Putamen (tissue), 1 donor: ENCODE data around the gene GLRA2.
"Not testable (repeated sequence)": the region's sequence is repeated elsewhere in the genome, so short reads cannot be mapped to it uniquely, and the experiment has no call there.

Source experiments
- DNase-seq: peaks from one replicate; pipeline ENCODE4 v3.0.0-alpha.2; 2016; ENCODE audit warnings: low spot score

Gene GLRA2

DNA sequence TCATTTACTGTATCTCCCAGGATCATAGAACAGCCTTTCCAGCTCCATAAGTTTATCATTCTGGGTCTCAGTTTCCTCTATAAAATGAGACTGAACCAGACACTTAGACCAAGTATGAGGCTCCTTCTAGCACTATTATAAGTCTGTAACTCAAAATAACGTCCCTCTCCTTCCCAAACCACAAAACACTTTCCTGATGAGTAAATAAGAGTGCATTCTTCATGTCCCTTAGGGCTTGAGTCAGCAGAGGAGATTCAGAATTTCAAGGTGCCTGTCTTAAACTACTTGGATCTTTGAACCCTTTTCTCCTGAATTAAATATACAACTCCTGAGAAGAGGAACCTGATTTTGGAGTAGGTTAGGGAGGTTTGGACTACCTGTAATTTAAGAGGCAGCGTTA is 62.6 kb downstream of the GLRA2 start:
- no peak for DNase-seq

GRCh38 chrX:14594521-14594920 is 65.2 kb downstream of the GLRA2 start:
- DNase-seq = no peak

DNA sequence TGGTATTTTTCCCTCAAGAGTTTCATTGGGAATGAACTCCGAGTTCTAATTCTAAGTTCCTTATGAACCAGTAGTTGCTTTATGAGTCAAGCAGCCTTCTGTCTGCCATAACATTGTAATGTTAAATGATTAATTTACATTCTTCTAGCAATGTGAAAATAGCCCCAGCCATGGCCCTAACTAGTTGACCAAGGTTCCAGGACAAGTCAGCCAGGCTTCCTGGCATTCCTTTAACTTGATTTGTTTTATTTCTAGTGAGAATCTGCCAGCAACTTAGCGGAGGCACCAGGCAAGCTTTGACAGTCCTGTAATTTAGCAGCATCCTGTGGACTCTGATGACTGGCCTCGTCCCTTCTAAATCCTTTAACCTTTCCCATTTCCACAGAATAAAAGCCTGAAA is 69.0 kb downstream of the GLRA2 start:
- DNase-seq = no peak

GRCh38 chrX:14607446-14607985 is 78.2 kb downstream of the GLRA2 start:
- DNase-seq = no peak

GRCh38 chrX:14612450-14612849 is 83.1 kb downstream of the GLRA2 start:
- not testable (repeated sequence) for DNase-seq

DNA sequence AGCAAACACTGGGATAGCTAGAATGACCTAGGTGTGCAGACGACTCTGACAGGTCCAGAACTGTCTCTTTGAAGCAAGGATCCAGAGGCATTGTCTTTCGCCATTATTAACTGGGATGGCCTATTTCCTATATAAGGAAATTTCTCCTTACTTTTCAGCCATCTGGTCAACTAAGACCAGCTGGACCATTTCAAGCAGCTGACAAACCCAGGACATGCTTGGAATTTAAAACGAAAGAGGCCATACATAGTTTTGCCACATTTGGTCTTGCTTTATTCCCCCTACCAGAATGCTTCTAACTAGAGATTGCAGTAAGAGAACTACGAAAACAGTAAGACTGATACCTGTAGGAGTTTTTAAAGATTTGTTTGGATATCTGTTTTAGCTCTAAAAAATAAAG is 87.0 kb downstream of the GLRA2 start:
- DNase-seq = no peak

GRCh38 chrX:14616836-14617235 is 87.5 kb downstream of the GLRA2 start:
- no peak for DNase-seq

DNA sequence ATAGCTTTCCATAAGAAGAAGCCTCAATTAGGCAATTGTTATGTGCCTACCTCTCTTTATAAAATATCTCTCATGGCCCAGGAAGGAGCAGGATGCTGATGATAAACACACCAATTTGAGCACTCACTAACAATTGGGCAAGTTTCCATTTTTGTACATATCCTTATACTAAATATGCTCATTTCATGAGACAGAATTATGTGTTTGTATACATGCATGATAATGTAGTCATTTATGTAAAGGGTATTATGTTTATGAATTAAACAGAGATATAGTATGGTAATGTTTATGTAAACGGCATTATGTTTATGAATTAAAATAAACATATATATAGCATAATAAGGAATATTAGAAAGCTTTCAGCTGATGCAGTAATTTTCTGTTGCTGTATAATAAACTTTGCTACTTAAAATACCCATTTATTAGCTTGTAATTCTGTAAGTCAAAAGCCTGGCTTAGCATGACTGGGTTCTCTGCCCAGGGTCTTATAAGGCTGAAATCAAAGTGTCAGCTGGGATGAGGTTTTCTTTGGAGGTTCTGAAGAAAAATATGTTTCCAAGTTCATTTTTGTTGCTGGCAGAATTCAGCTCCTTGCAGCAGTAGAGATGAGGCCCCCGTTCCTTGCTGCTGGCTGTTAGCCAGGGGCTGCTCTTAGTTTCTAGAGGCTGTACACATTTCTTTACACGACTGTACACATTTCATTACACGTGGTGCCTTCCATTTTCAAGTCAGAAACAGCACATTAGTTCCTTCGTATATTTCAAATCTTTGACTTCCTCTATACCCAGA is 89.0 kb downstream of the GLRA2 start:
- DNase-seq = no peak

- DNase-seq = no peak
These were observed 101.4 kb downstream of the GLRA2 start for GRCh38 chrX:14630733-14631132.

DNA sequence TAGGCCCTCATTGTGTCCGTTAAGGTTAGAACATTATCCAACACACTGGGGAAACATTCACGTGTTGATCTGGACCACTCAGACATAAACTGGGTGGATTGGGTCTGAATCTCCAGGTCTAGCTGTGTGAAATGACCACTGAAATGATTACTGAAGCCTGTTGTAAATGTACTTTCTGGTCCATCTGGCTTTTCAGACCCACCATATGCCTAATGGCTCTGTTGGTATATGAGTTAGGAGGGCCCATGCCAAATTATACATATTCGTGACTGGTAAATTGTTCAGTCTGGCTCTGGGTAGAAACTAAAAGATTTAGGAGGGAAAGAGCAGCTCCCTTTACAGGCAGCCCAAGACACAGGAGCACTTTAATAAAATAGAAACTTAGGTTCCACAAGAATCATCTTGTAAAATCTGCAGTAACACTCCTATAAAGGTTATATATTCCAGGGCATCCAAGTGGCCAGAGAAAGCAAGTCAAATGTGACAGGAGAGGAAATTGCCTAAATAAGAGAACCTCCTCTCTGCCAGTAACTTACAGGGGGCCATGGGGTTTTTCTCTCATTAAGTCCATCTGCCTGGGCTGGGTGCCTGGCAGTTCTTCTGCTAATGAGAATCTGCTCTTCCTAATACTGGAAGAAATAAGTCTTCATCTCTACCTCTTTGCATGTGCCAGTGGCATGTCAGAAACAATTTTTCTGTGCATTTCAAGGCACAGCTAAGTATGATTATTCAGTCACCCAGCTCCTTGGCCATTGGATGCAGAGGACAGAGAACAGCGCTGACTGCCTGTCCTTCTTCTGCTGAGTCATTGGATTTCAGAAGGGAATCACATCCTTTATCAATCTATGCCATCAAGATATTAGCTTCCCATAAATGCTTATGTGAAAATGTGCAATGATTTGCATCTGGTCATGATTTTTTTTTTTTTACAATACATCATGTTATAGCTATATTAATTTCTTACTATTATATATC is 112.6 kb downstream of the GLRA2 start:
- DNase-seq = no peak

DNA sequence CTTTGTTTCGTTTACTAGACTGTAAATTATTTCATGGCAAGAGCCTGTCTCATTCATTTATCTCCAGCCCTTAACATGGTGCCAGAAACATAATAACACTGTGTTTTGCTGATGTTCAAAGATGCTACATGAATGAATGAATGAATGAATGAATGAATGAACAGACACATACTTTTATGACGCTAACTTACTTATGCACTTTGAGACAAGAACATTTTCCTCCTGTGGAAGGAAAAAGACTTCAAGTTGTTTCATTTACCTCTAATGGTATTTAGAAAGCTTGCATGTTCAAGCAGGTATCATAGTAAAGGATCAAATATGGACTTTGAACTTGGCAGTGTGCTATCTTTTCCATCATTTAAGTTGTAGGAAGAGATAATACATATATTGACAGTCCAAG is 131.6 kb downstream of the GLRA2 start:
- DNase-seq = no peak

DNA sequence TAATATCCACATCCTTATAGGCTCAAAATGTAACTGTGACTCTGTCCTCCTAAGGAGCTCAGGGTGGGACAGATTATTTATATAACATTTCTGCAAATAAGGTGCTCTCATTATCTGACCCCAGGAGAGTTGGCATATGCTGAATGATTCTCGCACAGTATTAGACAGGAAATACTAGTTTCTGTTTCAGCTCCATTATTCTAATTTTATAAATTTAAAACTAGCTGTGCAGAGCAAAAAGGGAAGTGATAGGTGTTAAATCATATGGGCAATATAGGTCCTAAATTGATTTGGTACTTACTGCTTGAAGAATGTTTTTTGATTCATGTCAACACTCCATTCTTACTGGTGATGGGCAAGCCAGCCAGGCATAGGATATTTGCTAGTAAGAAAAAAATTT is 141.5 kb downstream of the GLRA2 start:
- DNase-seq = no peak

DNA sequence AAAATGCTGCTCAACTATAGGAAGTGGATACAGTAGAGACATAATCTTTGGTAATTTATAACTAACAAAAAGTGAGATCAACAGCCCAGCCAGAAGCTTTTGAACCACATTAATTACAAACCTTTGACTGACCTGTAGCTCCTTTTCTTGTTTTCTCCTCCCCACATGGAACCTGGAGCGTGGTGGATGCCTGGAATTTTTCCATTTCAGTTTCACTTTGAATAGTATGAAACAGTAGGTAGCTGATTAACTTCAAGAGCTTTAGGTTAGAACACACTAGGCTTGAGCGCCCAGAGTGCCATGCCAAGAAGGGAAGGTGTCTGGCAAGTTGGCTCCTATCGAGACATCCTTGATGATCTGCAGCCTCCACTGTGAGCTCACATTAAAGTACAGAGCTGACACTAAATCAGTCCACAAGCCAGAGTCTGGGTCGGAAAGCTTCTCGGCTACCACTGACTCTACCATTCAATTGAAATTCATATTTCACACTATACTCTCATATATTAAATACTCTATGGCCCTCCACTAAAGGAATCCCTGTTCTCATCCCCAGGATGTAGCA is 143.4 kb downstream of the GLRA2 start:
- DNase-seq = no peak

DNA sequence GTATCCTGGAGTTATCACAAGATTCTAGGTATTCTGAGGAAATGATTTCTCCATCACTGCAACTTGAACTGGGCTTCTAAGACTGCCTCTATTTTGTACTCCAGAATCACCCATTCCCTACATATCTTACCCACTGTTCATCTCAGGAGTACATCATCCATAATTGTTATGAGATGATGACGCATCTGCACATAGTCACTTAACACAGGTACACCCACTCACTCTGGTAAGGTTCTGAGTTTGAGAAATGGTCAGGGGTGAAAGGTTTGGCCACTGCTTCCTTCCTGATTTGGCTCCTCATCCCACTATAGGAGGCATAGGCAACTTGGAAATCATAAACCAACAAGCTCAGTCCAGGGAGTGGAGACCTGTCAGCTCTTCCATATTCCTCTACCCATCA is 143.9 kb downstream of the GLRA2 start:
- DNase-seq = no peak

- no peak for DNase-seq
These were observed 144.4 kb downstream of the GLRA2 start for GRCh38 chrX:14673764-14674163.

- no peak for DNase-seq
These were observed 146.2 kb downstream of the GLRA2 start for GRCh38 chrX:14675500-14675899.

GRCh38 chrX:14676431-14676830 is 147.1 kb downstream of the GLRA2 start:
- no peak for DNase-seq

DNA sequence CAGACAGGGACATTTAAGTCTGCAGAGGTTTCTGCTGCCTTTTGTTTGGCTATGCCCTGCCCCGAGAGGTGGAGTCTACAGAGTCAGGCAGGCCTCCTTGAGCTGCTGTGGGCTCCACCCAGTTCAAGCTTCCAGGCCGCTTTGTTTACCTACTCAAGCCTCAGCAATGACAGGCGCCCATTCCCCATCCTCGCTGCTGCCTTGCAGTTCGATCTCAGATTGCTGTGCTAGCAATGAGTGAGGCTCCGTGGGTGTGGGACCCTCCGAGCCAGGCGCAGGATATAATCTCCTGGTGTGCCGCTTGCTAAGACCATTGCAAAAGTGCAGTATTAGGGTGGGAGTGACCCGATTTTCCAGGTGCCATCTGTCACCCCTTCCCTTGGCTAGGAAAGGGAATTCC is 159.0 kb downstream of the GLRA2 start:
- DNase-seq = not testable (repeated sequence)

DNA sequence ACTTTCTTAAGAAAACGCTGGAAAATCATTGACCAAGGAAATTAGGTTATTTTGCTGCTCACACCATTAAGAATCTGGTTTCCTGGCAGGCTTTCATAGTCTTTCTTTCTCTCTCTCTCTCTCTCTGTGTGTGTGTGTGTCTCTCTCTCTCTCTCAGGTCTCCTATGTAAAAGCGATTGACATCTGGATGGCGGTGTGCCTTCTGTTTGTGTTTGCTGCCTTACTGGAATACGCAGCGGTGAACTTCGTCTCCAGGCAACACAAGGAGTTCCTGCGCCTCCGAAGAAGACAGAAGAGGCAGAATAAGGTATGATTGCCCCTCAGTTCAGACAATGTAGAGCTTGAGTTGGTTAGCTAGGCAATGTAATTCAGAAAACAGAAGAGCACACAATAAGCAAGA is 161.2 kb downstream of the GLRA2 start:
- DNase-seq = no peak

- no peak for DNase-seq
These were observed 165.3 kb downstream of the GLRA2 start for GRCh38 chrX:14694611-14695010.

DNA sequence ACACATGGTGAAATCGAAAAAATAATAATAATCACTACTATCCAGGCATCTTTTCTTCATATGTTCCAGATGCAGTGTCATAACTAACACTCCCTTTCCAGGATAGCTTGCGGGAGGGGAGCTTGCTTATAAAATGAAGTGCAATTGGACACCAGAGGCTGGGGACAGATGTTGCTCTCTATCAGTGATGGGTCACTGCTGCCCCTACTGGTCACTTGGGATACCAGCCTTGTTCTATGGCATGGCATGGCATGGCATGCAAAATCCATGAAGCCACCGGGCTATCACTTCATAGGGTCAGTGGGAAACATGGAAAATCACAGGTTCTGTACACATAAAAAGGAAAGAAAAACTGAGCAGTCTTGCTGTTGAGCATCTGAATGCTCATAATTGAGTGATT is 168.1 kb downstream of the GLRA2 start:
- DNase-seq = no peak

- DNase-seq = no peak
These were observed 169.5 kb downstream of the GLRA2 start for GRCh38 chrX:14698790-14699189.

DNA sequence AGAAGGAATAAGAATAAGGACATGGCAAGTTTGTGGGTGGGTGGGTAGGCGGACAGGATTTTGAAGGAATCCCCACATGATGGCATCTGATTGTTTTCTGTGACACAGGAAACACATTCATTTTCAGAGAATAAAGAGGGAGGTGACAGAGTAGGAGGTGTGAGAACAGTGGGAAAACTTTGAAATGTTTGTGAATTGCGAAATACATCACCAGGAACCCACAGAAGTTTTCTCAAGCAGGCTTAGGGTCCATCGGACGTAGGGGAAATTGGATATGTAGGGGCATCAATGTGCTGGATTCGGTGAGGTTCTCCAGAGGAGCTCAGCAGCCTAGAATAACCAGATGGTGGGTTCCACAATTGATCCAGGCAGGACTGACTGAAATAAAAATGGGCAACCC is 171.6 kb downstream of the GLRA2 start:
- DNase-seq = no peak
